HepG2 (cell line): ENCODE results near the gene ENTPD2. TPM values are rescaled to one million over a fixed set of nuclear protein-coding genes. Genes with fewer than 3 reads are reported as not detected.
A peak's percentile ranks its signal among the peaks of the same experiment; 100 is the strongest.

Experiments used
- ATAC-seq: fragments of 200-7000 bp; cut with Tn5 transposase; 3 replicates; pipeline ENCODE4 v1.9.1; 2020; ENCODE audit warnings: mild to moderate bottlenecking, moderate library complexity
- BruUV-seq: library from RNA; stranded (reverse); fragments of 400-500 nt; replicated peaks from 2 replicates; lab custom pipeline; 2021; lab: Mats Ljungman, UMichigan
- CTCF ChIA-PET: fragments of 300-600 bp; formaldehyde crosslinking; extraction: SDS; loops from one replicate; lab custom pipeline; 2021; ENCODE audit warnings: low total read pairs, inconsistent platforms, low intra/inter-chr PET ratio; lab: Yijun Ruan, JAX
- POLR2A ChIA-PET: fragments of 350-600 bp; sonication (Branson Sonifier 250); formaldehyde crosslinking; loops from one replicate; lab custom pipeline; 2020; ENCODE audit warnings: antibody characterized with exemption, inconsistent platforms; lab: Yijun Ruan, JAX
- DNase-seq: peaks from one replicate; pipeline ENCODE4 v3.0.0-alpha.2; 2015; ENCODE audit warnings: low spot score
- FAIRE-seq: peaks from 3 replicates; lab custom pipeline; 2011; peaks lifted over from hg19 to GRCh38; lab: Jason Lieb, UNC
- H2AFZ ChIP-seq: one replicate; pipeline ENCODE4 v1.6.1; 2011; ENCODE audit warnings: low read length, inconsistent platforms
- H3K27ac ChIP-seq: fragments of 300-600 bp; 3 replicates; pipeline ENCODE4 v1.8.0; 2011; ENCODE audit warnings: mixed run types, mild to moderate bottlenecking, mixed read lengths, low read length, inconsistent platforms; ENCODE audit not compliant: insufficient read depth; ENCODE audit errors: extremely low read length
- H3K27me3 ChIP-seq, 2 experiments: fragments of 200-600 bp in 1 of 2; 2 replicates in 1 of 2; 3 replicates in 1 of 2; pipeline versions ENCODE4 v1.6.0 to v1.8.0; 2011; ENCODE audit warnings: low read length in 2 of 2, mild to moderate bottlenecking in 2 of 2, moderate library complexity in 2 of 2, inconsistent platforms in 1 of 2; ENCODE audit not compliant: insufficient read depth in 2 of 2, control insufficient read depth in 1 of 2
- H3K36me3 ChIP-seq, 2 experiments: fragments of 200-600 bp in 1 of 2; replicated peaks in 1 of 2; 2 replicates in 1 of 2; 3 replicates in 1 of 2; pipeline versions ENCODE4 v1.5.1 to v1.8.0; 2011; ENCODE audit warnings: low read length in 2 of 2, inconsistent platforms in 1 of 2; ENCODE audit not compliant: insufficient read depth in 2 of 2, control insufficient read depth in 1 of 2
- H3K4me1 ChIP-seq: 2 replicates; pipeline ENCODE4 v1.5.1; 2012; ENCODE audit warnings: low read length, inconsistent platforms; ENCODE audit not compliant: insufficient read depth
- H3K4me2 ChIP-seq: 2 replicates; pipeline ENCODE4 v1.6.0; 2011; ENCODE audit warnings: low read depth, low read length, inconsistent platforms
- H3K4me3 ChIP-seq, 3 experiments: fragments of 200-600 bp in 1 of 3; sonication (generic), shearing (Covaris generic) in 1 of 3; replicated peaks in 1 of 3; 2 replicates each; pipeline ENCODE4 v1.5.1; 2011 to 2016; ENCODE audit warnings: low read length in 3 of 3, inconsistent platforms in 2 of 3, low read depth in 2 of 3, mild to moderate bottlenecking in 2 of 3, control low read depth in 1 of 3, mixed read lengths in 1 of 3; ENCODE audit not compliant: insufficient read depth in 1 of 3
- H3K79me2 ChIP-seq: one replicate; pipeline ENCODE4 v1.6.1; 2011; ENCODE audit warnings: low read length, inconsistent platforms; ENCODE audit not compliant: insufficient read depth
- H3K9ac ChIP-seq: 2 replicates; pipeline ENCODE4 v1.6.0; 2011; ENCODE audit warnings: mild to moderate bottlenecking, low read depth, low read length, inconsistent platforms; ENCODE audit not compliant: insufficient read depth
- H3K9me3 ChIP-seq: 2 replicates; pipeline ENCODE4 v1.5.1; 2012; ENCODE audit warnings: mild to moderate bottlenecking, low read length
- H4K20me1 ChIP-seq: 2 replicates; pipeline ENCODE4 v1.6.0; 2011; ENCODE audit warnings: inconsistent platforms, mild to moderate bottlenecking, low read length, moderate library complexity; ENCODE audit not compliant: insufficient read depth
- BORCS8-MEF2B ChIP-seq: sonication (generic); formaldehyde crosslinking; IDR thresholded peaks from 2 replicates; pipeline ENCODE4 v1.8.0; 2022; ENCODE audit warnings: mild to moderate bottlenecking, missing genetic modification reagents
- CC2D1A ChIP-seq: sonication (generic); formaldehyde crosslinking; IDR thresholded peaks from 2 replicates; pipeline ENCODE4 v1.8.1; 2023; ENCODE audit warnings: mild to moderate bottlenecking, missing genetic modification reagents
- CHCHD3 ChIP-seq: sonication (generic); formaldehyde crosslinking; IDR thresholded peaks from 2 replicates; pipeline ENCODE4 v1.8.0; 2022; ENCODE audit warnings: mild to moderate bottlenecking, missing genetic modification reagents, moderate library complexity
- ELF1 ChIP-seq: sonication (generic); formaldehyde crosslinking; IDR thresholded peaks from 2 replicates; pipeline ENCODE4 v1.4.0; 2020; ENCODE audit warnings: missing genetic modification reagents
- GABPB1 ChIP-seq: IDR thresholded peaks from 2 replicates; pipeline ENCODE4 v1.6.1; 2016; ENCODE audit warnings: mild to moderate bottlenecking, missing genetic modification reagents, moderate library complexity, missing compliant biosample characterization
- KDM2A ChIP-seq: sonication (generic); formaldehyde crosslinking; IDR thresholded peaks from 2 replicates; pipeline ENCODE4 v1.4.0; 2020; ENCODE audit warnings: low read depth, missing genetic modification reagents, borderline replicate concordance
- KDM6A ChIP-seq: IDR thresholded peaks from 2 replicates; pipeline ENCODE4 v1.6.1; 2016; ENCODE audit warnings: low read depth
- MAZ ChIP-seq, 2 experiments: sonication (generic) in 1 of 2; formaldehyde crosslinking in 1 of 2; IDR thresholded peaks; 2 replicates each; pipeline versions ENCODE4 v1.5.0 to v1.6.1; 2012 to 2020; ENCODE audit warnings: low read depth in 2 of 2, mild to moderate bottlenecking in 2 of 2, borderline replicate concordance in 1 of 2, improper control_type of control experiment in 1 of 2, low read length in 1 of 2, missing genetic modification reagents in 1 of 2, moderate library complexity in 1 of 2
- SAFB2 ChIP-seq: sonication (generic); formaldehyde crosslinking; IDR thresholded peaks from 2 replicates; pipeline ENCODE4 v1.5.1; 2020; ENCODE audit warnings: missing genetic modification reagents, low read depth, mild to moderate bottlenecking, borderline replicate concordance
- SIN3A ChIP-seq: IDR thresholded peaks from 2 replicates; pipeline ENCODE4 v1.6.1; 2011; ENCODE audit warnings: low read depth, mild to moderate bottlenecking, control low read depth, low read length, borderline replicate concordance
- SRF ChIP-seq: IDR thresholded peaks from 2 replicates; pipeline ENCODE4 v1.6.1; 2011; ENCODE audit warnings: mild to moderate bottlenecking, low read depth, low read length, moderate library complexity
- YY1 ChIP-seq: IDR thresholded peaks from 2 replicates; pipeline ENCODE4 v1.6.1; 2011; ENCODE audit warnings: low read length, low read depth, moderate library complexity, mild to moderate bottlenecking; ENCODE audit not compliant: insufficient read depth, insufficient replicate concordance
- ZFP41 ChIP-seq: sonication (generic); formaldehyde crosslinking; IDR thresholded peaks from 2 replicates; pipeline ENCODE4 v1.4.0; 2020; ENCODE audit warnings: mild to moderate bottlenecking, missing genetic modification reagents, borderline replicate concordance
- ZKSCAN8 ChIP-seq: IDR thresholded peaks from 2 replicates; pipeline ENCODE4 v1.6.1; 2016; ENCODE audit warnings: borderline replicate concordance, missing genetic modification reagents, missing compliant biosample characterization
- ZNF3 ChIP-seq: IDR thresholded peaks from 2 replicates; pipeline ENCODE4 v1.7.0; 2017; ENCODE audit warnings: inconsistent platforms
- ZNF326 ChIP-seq: sonication (generic); formaldehyde crosslinking; IDR thresholded peaks from 2 replicates; pipeline ENCODE4 v1.4.0; 2020; ENCODE audit warnings: missing genetic modification reagents, borderline replicate concordance
- ZNF607 ChIP-seq: sonication (generic); formaldehyde crosslinking; IDR thresholded peaks from 2 replicates; pipeline ENCODE4 v1.5.1; 2020; ENCODE audit warnings: missing genetic modification reagents, mild to moderate bottlenecking, borderline replicate concordance
- ZNF784 ChIP-seq: sonication (generic); formaldehyde crosslinking; IDR thresholded peaks from 2 replicates; pipeline ENCODE4 v1.5.1; 2020; ENCODE audit warnings: missing genetic modification reagents, mild to moderate bottlenecking, borderline replicate concordance
- WGBS: methylation state at CpG from one replicate; pipeline ENCODE4 v1.1.6; 2017; ENCODE audit warnings: low lambda C conversion rate; 5-methylcytosine and 5-hydroxymethylcytosine counted together
- in situ Hi-C: cut with HindIII; loops from 2 replicates; pipeline ENCODE4 v1.10.0; 2017; ENCODE audit warnings: low pct_unique_long_range_greater_than_20kb; ENCODE audit not compliant: extremely low pct_ligation_motif_present
- intact Hi-C: fragments of 100-400 bp; cut with micrococcal nuclease; formaldehyde crosslinking; loops from one replicate; pipeline ENCODE4 v1.10.0; 2022; ENCODE audit not compliant: unreplicated experiment
- polyA plus RNA-seq, 8 experiments: library from polyadenylated mRNA; depleted of rRNA in 3 of 8; stranded (reverse) in 7 of 8; unstranded in 1 of 8; fragments of >200 nt; fragmentation: Illumina TruSeq in 4 of 8; extraction: Trizol in 4 of 8; gene quantifications; 2 replicates each; pipeline versions ENCODE4 v1.2.1 to v1.2.3, GENCODE V29; 2011 to 2016; ENCODE audit warnings: low read depth in 4 of 8, missing spikeins in 1 of 8, mixed read lengths in 1 of 8; ENCODE audit not compliant: insufficient read depth in 1 of 8
- total RNA-seq, 5 experiments: library from RNA; depleted of rRNA; stranded (reverse); fragments of >200 nt; fragmentation: Illumina TruSeq; extraction: Trizol; gene quantifications; 2 replicates each; pipeline ENCODE4 v1.2.3, GENCODE V29; 2016; ENCODE audit warnings: low read depth in 1 of 5
- TF ChIP-seq, protein P1 (sequence below): sonication (generic); formaldehyde crosslinking; IDR thresholded peaks from 2 replicates; pipeline ENCODE4 v1.8.1; 2023; ENCODE audit warnings: mild to moderate bottlenecking, moderate library complexity, missing genetic modification reagents
- TF ChIP-seq, protein P2 (sequence below): sonication (generic); formaldehyde crosslinking; conservative IDR thresholded peaks from 2 replicates; pipeline ENCODE4 v1.4.0; 2020; ENCODE audit warnings: missing genetic modification reagents

ENTPD2 gene
- total and polyA plus RNA-seq, 2 of the 13 experiments (the other 11 are each of a cell fraction or from before 2014, with no cell fraction given): 0.95 to 3.2 TPM

GRCh38 chr9:137067860-137068538, 14.1 kb upstream of the ENTPD2 start:
- Histone ChIP-seq H3K36me3 (peaks cover 3 to 16% of the 10 kb centered on the region in 2 experiments; a peak in 2 of 5 replicates), H3K4me2 (peak overlapping the region; percentile 96), H3K79me2 (peaks cover 13% of the 10 kb centered on the region), H3K27me3 (no peaks in the 10 kb centered on the region; a peak in 1 of 5 replicates), H3K9me3 (no peaks in the 10 kb centered on the region), H4K20me1 (peaks cover 7% of the 10 kb centered on the region; the same call in 1 of the 2 replicates), H3K9ac (peak overlapping the region; percentile 67; the same call in 1 of the 2 replicates), H2AFZ (no peak overlapping the region), H3K4me3 (peak overlapping the region; percentile 58 to 88 (median 74); a peak in 5 of 6 replicates), H3K4me1 (peaks cover 35% of the 10 kb centered on the region), H3K27ac (peak overlapping the region; percentile 41)
- BruUV-seq: no TSS peak
- intact Hi-C loops: loop anchor here (1.0 kb wide), 1 partner anchor 22 kb away; the partner anchor contains the start of gene NPDC1
- ChIA-PET CTCF (interaction anchor here (0.8 to 2.2 kb wide), 6 partner anchors 18 to 48 kb away, joined by 3 to 25 read pairs (median 4); partner anchors contain the start of genes ABCA2, MAN1B1 and NPDC1), POLR2A (interaction anchor here (0.6 to 6.0 kb wide), 12 partner anchors 9 to 268 kb away, joined by 3 to 105 read pairs (median 4); partner anchors contain the start of genes ENTPD2, MAN1B1, NPDC1 and TOR4A)
- in situ Hi-C loops: no loop called here
- 0% methylated on average over 2 of the region's 12 CpGs for WGBS
- peak; percentile 82 for DNase-seq
- FAIRE-seq: peak; percentile 92
- peak; percentile 82 for ATAC-seq
- TF ChIP-seq SIN3A (peak; percentile 16; the same call in 1 of the 2 replicates), ZNF607 (CRISPR knock-in tag) (peak; percentile 29; the same call in 1 of the 2 replicates), ELF1 (CRISPR knock-in tag) (peak; percentile 49; the same call in 1 of the 2 replicates), ZFP41 (CRISPR knock-in tag) (no peak), MAZ (IDR thresholded peaks at IDR 0.05; ENCODE audit: borderline replicate concordance, low read depth, low read length) (0 out of 2 replicates have a peak, but pooled peaks have one; percentile 27), MAZ (CRISPR knock-in tag; IDR thresholded peaks at IDR 0.05; ENCODE audit: low read depth) (peak; percentile 33), ZNF784 (CRISPR knock-in tag) (peak; percentile 83; the same call in 1 of the 2 replicates), ZNF3 (CRISPR knock-in tag) (no peak), SRF (no peak), BORCS8-MEF2B (CRISPR knock-in tag) (no peak; the same call in 1 of the 2 replicates), ZNF326 (no peak), GABPB1 (CRISPR knock-in tag) (peak; percentile 62; the same call in 1 of the 2 replicates), SAFB2 (CRISPR knock-in tag) (peak; percentile 69; the same call in 1 of the 2 replicates), KDM2A (CRISPR knock-in tag) (peak; percentile 72), CC2D1A (CRISPR knock-in tag) (no peak), ZKSCAN8 (CRISPR knock-in tag) (no peak), YY1 (no peak), KDM6A (no peak), CHCHD3 (CRISPR knock-in tag) (no peak)
- TF ChIP-seq, protein P1, sequence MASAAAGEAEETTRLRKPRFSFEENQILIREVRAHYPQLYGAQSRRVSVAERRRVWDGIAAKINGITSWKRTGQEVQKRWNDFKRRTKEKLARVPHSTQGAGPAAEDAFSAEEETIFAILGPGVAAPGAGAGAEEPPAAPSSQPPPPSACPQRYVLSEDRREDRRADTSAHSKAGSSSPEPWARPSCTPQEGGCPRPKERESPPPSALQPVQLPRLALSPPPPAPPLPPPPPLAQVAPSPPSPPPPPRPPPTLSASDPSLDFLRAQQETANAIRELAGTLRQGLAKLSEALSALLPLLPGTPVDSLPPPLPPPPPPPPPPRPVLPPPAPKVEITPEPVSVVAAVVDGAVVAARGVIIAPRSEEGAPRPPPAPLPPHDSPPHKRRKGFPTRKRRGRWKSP (CRISPR knock-in tag): 0 out of 2 replicates have a peak, but pooled peaks have one; percentile 7
- TF ChIP-seq, protein P2, sequence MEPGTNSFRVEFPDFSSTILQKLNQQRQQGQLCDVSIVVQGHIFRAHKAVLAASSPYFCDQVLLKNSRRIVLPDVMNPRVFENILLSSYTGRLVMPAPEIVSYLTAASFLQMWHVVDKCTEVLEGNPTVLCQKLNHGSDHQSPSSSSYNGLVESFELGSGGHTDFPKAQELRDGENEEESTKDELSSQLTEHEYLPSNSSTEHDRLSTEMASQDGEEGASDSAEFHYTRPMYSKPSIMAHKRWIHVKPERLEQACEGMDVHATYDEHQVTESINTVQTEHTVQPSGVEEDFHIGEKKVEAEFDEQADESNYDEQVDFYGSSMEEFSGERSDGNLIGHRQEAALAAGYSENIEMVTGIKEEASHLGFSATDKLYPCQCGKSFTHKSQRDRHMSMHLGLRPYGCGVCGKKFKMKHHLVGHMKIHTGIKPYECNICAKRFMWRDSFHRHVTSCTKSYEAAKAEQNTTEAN (CRISPR knock-in tag): no peak
